GM12878 (cell line): ENCODE data around the gene NUDT3. TPM values are rescaled to one million over a fixed set of nuclear protein-coding genes. Genes with fewer than 3 reads are reported as not detected.
A peak's percentile ranks its signal among the peaks of the same experiment; 100 is the strongest.

Experiments
- ATAC-seq: fragments of 200-7000 bp; cut with Tn5 transposase; 3 replicates; pipeline ENCODE4 v1.9.1; 2020; ENCODE audit warnings: mild to moderate bottlenecking, moderate library complexity
- BruUV-seq: library from RNA; stranded (reverse); fragments of 400-500 nt; replicated peaks from 2 replicates; lab custom pipeline; 2021; lab: Mats Ljungman, UMichigan
- CTCF ChIA-PET: fragments of 300-600 bp; sonication (Branson Sonifier 250); formaldehyde crosslinking; extraction: SDS; loops from one replicate; lab custom pipeline; 2021; ENCODE audit warnings: inconsistent platforms; lab: Yijun Ruan, JAX
- POLR2A ChIA-PET: fragments of 350-600 bp; formaldehyde crosslinking; extraction: SDS; loops from one replicate; lab custom pipeline; 2021; ENCODE audit warnings: inconsistent platforms; lab: Charles Lee
- RAD21 ChIA-PET: fragments of 300-600 bp; sonication (Branson Sonifier 250); formaldehyde crosslinking; loops from one replicate; lab custom pipeline; 2023; ENCODE audit warnings: antibody characterized with exemption; ENCODE audit not compliant: unreplicated experiment; lab: Charles Lee
- SMC1A ChIA-PET: fragments of 300-600 bp; sonication (Branson Sonifier 250); formaldehyde crosslinking; loops from one replicate; lab custom pipeline; 2023; ENCODE audit not compliant: unreplicated experiment, uncharacterized antibody; lab: Charles Lee
- DNase-seq: peaks from one replicate; pipeline ENCODE4 v3.0.0-alpha.2; 2011; ENCODE audit warnings: low read depth, low spot score
- FAIRE-seq: peaks from 3 replicates; lab custom pipeline; 2011; peaks lifted over from hg19 to GRCh38; lab: Jason Lieb, UNC
- H2AFZ ChIP-seq: 2 replicates; pipeline ENCODE4 v1.6.0; 2011; ENCODE audit warnings: low read depth, low read length, control low read depth; ENCODE audit not compliant: control insufficient read depth
- H3K27ac ChIP-seq: 2 replicates; pipeline ENCODE4 v1.5.1; 2011; ENCODE audit warnings: control low read depth; ENCODE audit not compliant: control insufficient read depth, insufficient read depth
- H3K27me3 ChIP-seq, 2 experiments: replicated peaks in 1 of 2; 2 replicates each; pipeline versions ENCODE4 v1.6.0 to v1.6.1; 2011; ENCODE audit warnings: low read length in 1 of 2; ENCODE audit not compliant: control insufficient read depth in 2 of 2, insufficient read depth in 2 of 2
- H3K36me3 ChIP-seq, 2 experiments: 2 replicates each; pipeline ENCODE4 v1.5.1; 2011; ENCODE audit warnings: low read length in 1 of 2; ENCODE audit not compliant: control insufficient read depth in 2 of 2, insufficient read depth in 2 of 2
- H3K4me1 ChIP-seq: 2 replicates; pipeline ENCODE4 v1.6.1; 2011; ENCODE audit warnings: mild to moderate bottlenecking, low read length, moderate library complexity, mixed read lengths; ENCODE audit not compliant: control insufficient read depth, insufficient read depth
- H3K4me2 ChIP-seq: 2 replicates; pipeline ENCODE4 v1.6.0; 2011; ENCODE audit warnings: control low read depth; ENCODE audit not compliant: control insufficient read depth, insufficient read depth
- H3K4me3 ChIP-seq: fragments of 200-600 bp; sonication (generic); 2 replicates; pipeline ENCODE4 v1.5.1; 2016
- H3K79me2 ChIP-seq: 2 replicates; pipeline ENCODE4 v1.6.0; 2011; ENCODE audit warnings: low read length; ENCODE audit not compliant: control insufficient read depth, insufficient read depth
- H3K9ac ChIP-seq: 2 replicates; pipeline ENCODE4 v1.8.0; 2011; ENCODE audit warnings: low read length, control low read depth, mixed read lengths; ENCODE audit not compliant: control insufficient read depth, insufficient read depth
- H3K9me3 ChIP-seq: replicated peaks from 3 replicates; pipeline ENCODE4 v1.5.1; 2011; ENCODE audit warnings: mild to moderate bottlenecking, low read length; ENCODE audit not compliant: control insufficient read depth, insufficient read depth
- H4K20me1 ChIP-seq: 2 replicates; pipeline ENCODE4 v1.6.0; 2011; ENCODE audit not compliant: control insufficient read depth, insufficient read depth
- ASH2L ChIP-seq: fragments of 300-600, 200-600 bp; sonication (generic); IDR thresholded peaks from 2 replicates; pipeline ENCODE4 v1.6.1; 2017; ENCODE audit warnings: low read depth, mild to moderate bottlenecking, borderline replicate concordance
- CBX5 ChIP-seq: sonication (generic); IDR thresholded peaks from 2 replicates; pipeline ENCODE4 v1.6.1; 2016; ENCODE audit warnings: low read depth, moderate library complexity, mild to moderate bottlenecking, inconsistent platforms
- EP300 ChIP-seq, 2 experiments: fragments of 150-350 bp in 1 of 2; IDR thresholded peaks; 2 replicates each; pipeline ENCODE4 v1.6.1; 2011 to 2012; ENCODE audit warnings: low read depth in 2 of 2, low read length in 2 of 2, borderline replicate concordance in 1 of 2, improper control_type of control experiment in 1 of 2, inconsistent platforms in 1 of 2; ENCODE audit not compliant: control insufficient read depth in 1 of 2
- EZH2 ChIP-seq: IDR thresholded peaks from 2 replicates; pipeline ENCODE4 v1.6.1; 2012; ENCODE audit warnings: low read depth, mild to moderate bottlenecking, control low read depth, inconsistent platforms, low read length, borderline replicate concordance; ENCODE audit not compliant: control insufficient read depth
- KLF5 ChIP-seq: fragments of 450-650 bp; IDR thresholded peaks from 2 replicates; pipeline ENCODE4 v1.6.1; 2014; ENCODE audit warnings: mild to moderate bottlenecking; ENCODE audit not compliant: partially characterized antibody
- MXI1 ChIP-seq: fragments of 150-350 bp; IDR thresholded peaks from 2 replicates; pipeline ENCODE4 v1.6.1; 2011; ENCODE audit warnings: low read depth, mild to moderate bottlenecking, inconsistent platforms, low read length, improper control_type of control experiment
- POU2F2 ChIP-seq: IDR thresholded peaks from 3 replicates; pipeline ENCODE4 v1.6.1; 2011; ENCODE audit warnings: low read depth, mild to moderate bottlenecking, low read length, borderline replicate concordance
- SPI1 ChIP-seq: IDR thresholded peaks from 2 replicates; pipeline ENCODE4 v1.6.1; 2011; ENCODE audit warnings: low read depth, mild to moderate bottlenecking, low read length, moderate library complexity, borderline replicate concordance; ENCODE audit not compliant: insufficient read depth
- WGBS: methylation state at CpG from one replicate; pipeline ENCODE4 v1.1.6; 2016; ENCODE audit warnings: low lambda C conversion rate; ENCODE audit not compliant: insufficient replicate concordance, insufficient coverage; ENCODE audit errors: missing lambda C conversion rate; 5-methylcytosine and 5-hydroxymethylcytosine counted together
- in situ Hi-C: fragments of 300-500 bp; cut with MboI; formaldehyde crosslinking; loops from 9 replicates; pipeline ENCODE4 v1.14.3; 2018; ENCODE audit warnings: mixed read lengths
- intact Hi-C: fragments of 100-400 bp; cut with micrococcal nuclease; formaldehyde crosslinking; loops from one replicate; pipeline ENCODE4 v1.14.2; 2022; ENCODE audit not compliant: unreplicated experiment
- polyA plus RNA-seq, 11 experiments: library from polyadenylated mRNA; depleted of rRNA in 4 of 11; unstranded in 6 of 11; stranded (reverse) in 5 of 11; fragments of >200 nt; fragmentation: Nextera tagmentation in 4 of 11; fragmentation: Illumina TruSeq in 1 of 11; extraction: Ambion mirVana in 4 of 11; extraction: Trizol in 1 of 11; gene quantifications; 1 replicate in 1 of 11; 2 replicates in 10 of 11; pipeline versions ENCODE4 v1.2.1 to v1.2.3, GENCODE V29; 2011 to 2016; ENCODE audit warnings: inconsistent platforms in 2 of 11, missing spikeins in 2 of 11, low read depth in 1 of 11
- total RNA-seq, 4 experiments: library from RNA; depleted of rRNA in 3 of 4; stranded (reverse); fragments of >200 nt in 3 of 4; fragmentation: Illumina TruSeq in 1 of 4; extraction: Trizol in 1 of 4; gene quantifications; 2 replicates each; pipeline versions ENCODE4 v1.2.1 to v1.2.3, GENCODE V29; 2013 to 2021
- TF ChIP-seq, protein P1 (sequence below): fragments of 450-650 bp; formaldehyde crosslinking; IDR thresholded peaks from 2 replicates; pipeline ENCODE4 v1.5.0; 2022; ENCODE audit warnings: mild to moderate bottlenecking, missing genetic modification characterization
- TF ChIP-seq, protein P2 (sequence below): IDR thresholded peaks from 2 replicates; pipeline ENCODE4 v1.6.1; 2012; ENCODE audit warnings: improper control_type of control experiment, low read depth, low read length; ENCODE audit not compliant: insufficient replicate concordance
- TF ChIP-seq, protein P3 (sequence below): fragments of 450-650 bp; IDR thresholded peaks from 2 replicates; pipeline ENCODE4 v1.6.1; 2018; ENCODE audit warnings: mild to moderate bottlenecking, low read depth, moderate library complexity; ENCODE audit not compliant: partially characterized antibody

NUDT3 gene
- total and polyA plus RNA-seq, 10 of the 15 experiments (the other 5 are each of a cell fraction or from before 2014, with no cell fraction given), result 2.4 to 32.3 (median 25.5) TPM

DNA sequence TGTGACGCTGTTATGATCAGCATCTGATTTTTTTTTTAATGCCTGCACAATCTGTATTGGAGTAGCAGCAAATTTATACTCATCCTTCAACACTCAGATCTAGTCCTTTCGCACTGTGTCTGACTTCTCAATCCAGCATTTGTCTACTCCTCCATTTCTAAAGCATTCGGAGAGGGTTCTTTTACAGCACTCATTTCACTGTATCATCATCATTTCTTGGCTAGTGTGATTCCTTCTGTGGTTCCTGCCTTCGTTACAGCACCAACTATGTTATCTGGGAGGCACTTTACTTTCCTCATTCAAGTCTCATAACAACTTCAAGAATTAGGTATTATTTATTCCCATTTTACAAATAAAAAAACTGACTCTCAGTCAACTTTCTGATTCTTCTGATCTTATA, 18.0 kb downstream of the NUDT3 start:
- POLR2A ChIA-PET, result no interaction called here
- TF ChIP-seq ASH2L (no peak), EZH2 (no peak), EP300 (IDR thresholded peaks at IDR 0.05; ENCODE audit: borderline replicate concordance in 1 of 2, control insufficient read depth in 1 of 2, low read depth in 2 of 2, low read length in 2 of 2) (no peak), SPI1 (no peak), CBX5 (no peak), KLF5 (no peak), POU2F2 (no peak), MXI1 (no peak)
- TF ChIP-seq, protein P1, sequence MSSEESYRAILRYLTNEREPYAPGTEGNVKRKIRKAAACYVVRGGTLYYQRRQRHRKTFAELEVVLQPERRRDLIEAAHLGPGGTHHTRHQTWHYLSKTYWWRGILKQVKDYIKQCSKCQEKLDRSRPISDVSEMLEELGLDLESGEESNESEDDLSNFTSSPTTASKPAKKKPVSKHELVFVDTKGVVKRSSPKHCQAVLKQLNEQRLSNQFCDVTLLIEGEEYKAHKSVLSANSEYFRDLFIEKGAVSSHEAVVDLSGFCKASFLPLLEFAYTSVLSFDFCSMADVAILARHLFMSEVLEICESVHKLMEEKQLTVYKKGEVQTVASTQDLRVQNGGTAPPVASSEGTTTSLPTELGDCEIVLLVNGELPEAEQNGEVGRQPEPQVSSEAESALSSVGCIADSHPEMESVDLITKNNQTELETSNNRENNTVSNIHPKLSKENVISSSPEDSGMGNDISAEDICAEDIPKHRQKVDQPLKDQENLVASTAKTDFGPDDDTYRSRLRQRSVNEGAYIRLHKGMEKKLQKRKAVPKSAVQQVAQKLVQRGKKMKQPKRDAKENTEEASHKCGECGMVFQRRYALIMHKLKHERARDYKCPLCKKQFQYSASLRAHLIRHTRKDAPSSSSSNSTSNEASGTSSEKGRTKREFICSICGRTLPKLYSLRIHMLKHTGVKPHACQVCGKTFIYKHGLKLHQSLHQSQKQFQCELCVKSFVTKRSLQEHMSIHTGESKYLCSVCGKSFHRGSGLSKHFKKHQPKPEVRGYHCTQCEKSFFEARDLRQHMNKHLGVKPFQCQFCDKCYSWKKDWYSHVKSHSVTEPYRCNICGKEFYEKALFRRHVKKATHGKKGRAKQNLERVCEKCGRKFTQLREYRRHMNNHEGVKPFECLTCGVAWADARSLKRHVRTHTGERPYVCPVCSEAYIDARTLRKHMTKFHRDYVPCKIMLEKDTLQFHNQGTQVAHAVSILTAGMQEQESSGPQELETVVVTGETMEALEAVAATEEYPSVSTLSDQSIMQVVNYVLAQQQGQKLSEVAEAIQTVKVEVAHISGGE (CRISPR knock-in tag), result no peak
- TF ChIP-seq, protein P2, sequence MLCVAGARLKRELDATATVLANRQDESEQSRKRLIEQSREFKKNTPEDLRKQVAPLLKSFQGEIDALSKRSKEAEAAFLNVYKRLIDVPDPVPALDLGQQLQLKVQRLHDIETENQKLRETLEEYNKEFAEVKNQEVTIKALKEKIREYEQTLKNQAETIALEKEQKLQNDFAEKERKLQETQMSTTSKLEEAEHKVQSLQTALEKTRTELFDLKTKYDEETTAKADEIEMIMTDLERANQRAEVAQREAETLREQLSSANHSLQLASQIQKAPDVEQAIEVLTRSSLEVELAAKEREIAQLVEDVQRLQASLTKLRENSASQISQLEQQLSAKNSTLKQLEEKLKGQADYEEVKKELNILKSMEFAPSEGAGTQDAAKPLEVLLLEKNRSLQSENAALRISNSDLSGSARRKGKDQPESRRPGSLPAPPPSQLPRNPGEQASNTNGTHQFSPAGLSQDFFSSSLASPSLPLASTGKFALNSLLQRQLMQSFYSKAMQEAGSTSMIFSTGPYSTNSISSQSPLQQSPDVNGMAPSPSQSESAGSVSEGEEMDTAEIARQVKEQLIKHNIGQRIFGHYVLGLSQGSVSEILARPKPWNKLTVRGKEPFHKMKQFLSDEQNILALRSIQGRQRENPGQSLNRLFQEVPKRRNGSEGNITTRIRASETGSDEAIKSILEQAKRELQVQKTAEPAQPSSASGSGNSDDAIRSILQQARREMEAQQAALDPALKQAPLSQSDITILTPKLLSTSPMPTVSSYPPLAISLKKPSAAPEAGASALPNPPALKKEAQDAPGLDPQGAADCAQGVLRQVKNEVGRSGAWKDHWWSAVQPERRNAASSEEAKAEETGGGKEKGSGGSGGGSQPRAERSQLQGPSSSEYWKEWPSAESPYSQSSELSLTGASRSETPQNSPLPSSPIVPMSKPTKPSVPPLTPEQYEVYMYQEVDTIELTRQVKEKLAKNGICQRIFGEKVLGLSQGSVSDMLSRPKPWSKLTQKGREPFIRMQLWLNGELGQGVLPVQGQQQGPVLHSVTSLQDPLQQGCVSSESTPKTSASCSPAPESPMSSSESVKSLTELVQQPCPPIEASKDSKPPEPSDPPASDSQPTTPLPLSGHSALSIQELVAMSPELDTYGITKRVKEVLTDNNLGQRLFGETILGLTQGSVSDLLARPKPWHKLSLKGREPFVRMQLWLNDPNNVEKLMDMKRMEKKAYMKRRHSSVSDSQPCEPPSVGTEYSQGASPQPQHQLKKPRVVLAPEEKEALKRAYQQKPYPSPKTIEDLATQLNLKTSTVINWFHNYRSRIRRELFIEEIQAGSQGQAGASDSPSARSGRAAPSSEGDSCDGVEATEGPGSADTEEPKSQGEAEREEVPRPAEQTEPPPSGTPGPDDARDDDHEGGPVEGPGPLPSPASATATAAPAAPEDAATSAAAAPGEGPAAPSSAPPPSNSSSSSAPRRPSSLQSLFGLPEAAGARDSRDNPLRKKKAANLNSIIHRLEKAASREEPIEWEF, result no peak
- TF ChIP-seq, protein P3, sequence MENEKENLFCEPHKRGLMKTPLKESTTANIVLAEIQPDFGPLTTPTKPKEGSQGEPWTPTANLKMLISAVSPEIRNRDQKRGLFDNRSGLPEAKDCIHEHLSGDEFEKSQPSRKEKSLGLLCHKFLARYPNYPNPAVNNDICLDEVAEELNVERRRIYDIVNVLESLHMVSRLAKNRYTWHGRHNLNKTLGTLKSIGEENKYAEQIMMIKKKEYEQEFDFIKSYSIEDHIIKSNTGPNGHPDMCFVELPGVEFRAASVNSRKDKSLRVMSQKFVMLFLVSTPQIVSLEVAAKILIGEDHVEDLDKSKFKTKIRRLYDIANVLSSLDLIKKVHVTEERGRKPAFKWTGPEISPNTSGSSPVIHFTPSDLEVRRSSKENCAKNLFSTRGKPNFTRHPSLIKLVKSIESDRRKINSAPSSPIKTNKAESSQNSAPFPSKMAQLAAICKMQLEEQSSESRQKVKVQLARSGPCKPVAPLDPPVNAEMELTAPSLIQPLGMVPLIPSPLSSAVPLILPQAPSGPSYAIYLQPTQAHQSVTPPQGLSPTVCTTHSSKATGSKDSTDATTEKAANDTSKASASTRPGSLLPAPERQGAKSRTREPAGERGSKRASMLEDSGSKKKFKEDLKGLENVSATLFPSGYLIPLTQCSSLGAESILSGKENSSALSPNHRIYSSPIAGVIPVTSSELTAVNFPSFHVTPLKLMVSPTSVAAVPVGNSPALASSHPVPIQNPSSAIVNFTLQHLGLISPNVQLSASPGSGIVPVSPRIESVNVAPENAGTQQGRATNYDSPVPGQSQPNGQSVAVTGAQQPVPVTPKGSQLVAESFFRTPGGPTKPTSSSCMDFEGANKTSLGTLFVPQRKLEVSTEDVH, result no peak

More for the DNA sequence above, 18.0 kb downstream of the NUDT3 start:
- H4K20me1 ChIP-seq, result peaks cover 3% of the 10 kb centered on the region; the same call in 1 of the 2 replicates
- H3K79me2 ChIP-seq, result peaks cover 65% of the 10 kb centered on the region
- CTCF ChIA-PET, result no interaction called here
- in situ Hi-C loops (no loop called here), intact Hi-C loops (no loop called here)
- no peak for ATAC-seq
- no peak overlapping the region for H3K4me2 ChIP-seq
- RAD21 ChIA-PET, result interaction anchor here (1.2 kb wide), 1 partner anchor 10 kb away, joined by 3 read pairs; no protein-coding TSS in a partner anchor
- no peaks in the 10 kb centered on the region for H3K9me3 ChIP-seq
- H3K27ac ChIP-seq, result peak overlapping the region; percentile 37
- H3K27me3 ChIP-seq, result no peaks in the 10 kb centered on the region
- no peak overlapping the region for H3K4me3 ChIP-seq
- FAIRE-seq, result no peak
- BruUV-seq, result no TSS peak
- H3K9ac ChIP-seq, result no peak overlapping the region
- no peaks in the 10 kb centered on the region; a peak in 2 of 4 replicates for H3K36me3 ChIP-seq
- DNase-seq, result no peak
- 93% methylated on average over 4 of the region's 4 CpGs for WGBS
- SMC1A ChIA-PET, result interaction anchor here (0.7 to 2.0 kb wide), 3 partner anchors 10 to 12 kb away, joined by 3 to 9 read pairs (median 3); no protein-coding TSS in a partner anchor
- H2AFZ ChIP-seq, result no peak overlapping the region; the same call in 1 of the 2 replicates
- H3K4me1 ChIP-seq, result peaks cover 4% of the 10 kb centered on the region; the same call in 1 of the 2 replicates
